Activated T-helper 1 cell treated with Interleukin-2 at 50 U/mL for 16 hours (primary cell): ENCODE results near the gene LSP1.
A peak's percentile ranks its signal among the peaks of the same experiment; 100 is the strongest.
"Not testable (repeated sequence)": the region's sequence is repeated elsewhere in the genome, so short reads cannot be mapped to it uniquely, and the experiment has no call there.

Experiments
- DNase-seq: peaks from one replicate; pipeline ENCODE4 v3.0.0-alpha.2; 2020; ENCODE audit warnings: low read depth

The LSP1 gene

DNA sequence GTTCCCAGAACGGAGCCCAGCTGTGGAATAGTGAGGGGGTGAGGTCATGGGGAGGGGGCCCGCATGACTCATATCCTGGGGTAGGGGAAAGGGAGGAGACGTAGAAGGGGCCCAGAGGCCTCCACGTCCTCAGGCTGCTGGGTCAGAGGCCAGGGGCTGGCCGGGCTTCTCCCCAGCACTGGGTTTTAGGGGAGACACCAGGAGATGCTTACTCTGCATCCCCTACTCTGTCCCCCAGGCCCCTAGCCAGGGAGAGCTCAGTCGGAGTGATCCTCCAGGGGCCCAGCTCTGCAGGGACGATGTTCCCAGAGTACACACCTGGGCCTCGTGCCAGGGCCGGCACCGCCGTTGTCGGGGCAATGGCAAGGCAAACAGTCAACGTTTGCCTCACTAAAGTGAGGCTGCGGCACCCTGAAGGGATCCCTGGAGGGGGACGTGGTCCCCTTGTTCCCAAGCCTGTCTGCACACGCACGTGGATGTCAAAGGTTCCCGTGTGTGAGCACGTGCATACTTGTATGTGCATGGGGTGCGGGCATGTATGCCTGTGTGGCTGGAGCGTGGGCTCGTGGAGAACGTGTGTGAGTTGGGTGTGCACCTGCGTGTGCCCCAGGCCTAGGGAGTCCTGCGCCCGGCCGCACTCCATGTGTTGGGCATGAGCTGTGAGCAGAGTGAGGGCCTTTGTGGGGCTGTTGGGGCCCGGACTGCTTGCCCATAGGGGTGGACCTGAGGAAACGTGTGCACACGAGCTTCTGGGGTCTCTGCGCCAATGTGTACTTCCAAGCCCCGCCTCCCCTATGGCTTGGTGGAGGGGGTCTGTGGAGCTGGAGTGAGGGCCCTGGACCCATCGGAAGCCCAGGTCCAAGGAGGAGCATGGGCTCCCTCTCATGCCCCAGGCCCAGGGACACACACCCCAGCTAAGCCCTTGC is 24.6 kb downstream of the LSP1 start:
- DNase-seq: no peak

DNA sequence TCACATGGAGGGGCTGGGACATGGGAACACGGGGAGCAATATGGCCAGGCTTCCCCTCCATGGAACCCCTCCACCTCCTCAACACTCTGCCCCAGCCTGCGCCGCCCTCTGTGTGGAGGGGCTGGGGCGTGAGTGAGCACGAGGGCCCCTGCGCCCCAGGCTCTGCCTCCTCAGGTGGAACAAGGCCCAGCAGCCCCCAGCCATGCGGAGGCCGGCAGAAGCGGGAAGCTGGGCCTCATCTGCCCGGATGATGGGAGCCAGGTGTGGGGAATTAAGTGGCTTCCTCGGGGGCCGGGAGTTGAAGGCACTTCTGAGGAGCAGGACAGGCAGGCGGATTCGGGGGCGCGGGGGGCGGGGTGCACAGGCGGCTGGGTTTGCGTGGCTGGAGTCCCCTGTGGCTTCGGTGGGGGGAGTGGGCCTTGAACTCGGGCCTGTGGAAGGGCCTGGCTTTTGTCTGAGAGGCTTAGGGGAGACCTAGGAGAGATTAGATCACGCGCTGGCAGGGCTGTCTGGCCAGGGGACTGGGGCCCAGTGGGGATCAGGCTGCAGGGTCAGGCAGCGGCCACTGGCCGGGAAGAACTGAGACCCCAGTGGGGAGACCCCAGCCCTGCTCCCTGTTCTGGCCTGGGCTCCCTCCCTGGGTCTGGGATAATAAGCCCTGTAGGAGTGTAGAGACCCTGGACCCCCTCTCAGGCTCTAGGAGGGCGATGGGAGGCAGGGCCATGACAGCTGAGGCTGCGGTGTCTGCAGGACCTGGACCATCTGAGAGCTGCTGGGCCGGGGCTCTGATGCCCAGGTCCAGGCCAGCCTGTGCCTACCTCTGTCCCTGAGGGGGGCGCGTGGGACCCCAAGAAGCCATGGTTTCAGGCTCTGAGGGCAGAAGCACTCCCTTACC is 25.5 kb downstream of the LSP1 start:
- DNase-seq: no peak

DNA sequence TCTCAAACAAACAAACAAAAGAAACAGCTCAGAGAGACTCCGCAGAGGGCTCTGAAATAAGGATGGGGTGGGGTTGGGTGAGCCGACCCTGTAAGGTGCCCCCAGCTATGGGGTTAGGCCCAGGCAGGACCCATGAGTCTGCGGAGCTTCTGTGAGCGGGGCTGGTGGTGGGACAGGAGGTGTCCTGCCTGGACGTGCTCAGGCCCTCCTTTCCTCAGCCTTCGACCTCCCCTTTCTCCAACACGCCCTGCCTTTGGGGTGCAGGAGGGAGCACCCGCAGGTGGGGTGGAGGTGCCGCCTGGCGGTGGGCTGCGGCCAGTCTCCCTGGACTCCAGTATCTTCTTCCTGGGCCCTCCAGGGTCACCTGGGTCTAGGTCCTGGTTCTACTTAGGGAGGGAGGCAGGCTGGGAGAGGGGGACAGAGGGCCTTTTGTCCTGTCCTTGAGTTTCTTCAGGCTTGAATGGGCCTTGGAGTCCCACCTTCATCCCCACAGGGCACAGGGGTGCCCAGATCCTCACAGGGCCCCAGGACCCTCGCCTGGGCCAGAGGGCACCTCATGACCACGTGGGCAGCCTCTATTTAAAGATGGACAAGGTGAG is 26.6 kb downstream of the LSP1 start:
- no peak for DNase-seq

DNA sequence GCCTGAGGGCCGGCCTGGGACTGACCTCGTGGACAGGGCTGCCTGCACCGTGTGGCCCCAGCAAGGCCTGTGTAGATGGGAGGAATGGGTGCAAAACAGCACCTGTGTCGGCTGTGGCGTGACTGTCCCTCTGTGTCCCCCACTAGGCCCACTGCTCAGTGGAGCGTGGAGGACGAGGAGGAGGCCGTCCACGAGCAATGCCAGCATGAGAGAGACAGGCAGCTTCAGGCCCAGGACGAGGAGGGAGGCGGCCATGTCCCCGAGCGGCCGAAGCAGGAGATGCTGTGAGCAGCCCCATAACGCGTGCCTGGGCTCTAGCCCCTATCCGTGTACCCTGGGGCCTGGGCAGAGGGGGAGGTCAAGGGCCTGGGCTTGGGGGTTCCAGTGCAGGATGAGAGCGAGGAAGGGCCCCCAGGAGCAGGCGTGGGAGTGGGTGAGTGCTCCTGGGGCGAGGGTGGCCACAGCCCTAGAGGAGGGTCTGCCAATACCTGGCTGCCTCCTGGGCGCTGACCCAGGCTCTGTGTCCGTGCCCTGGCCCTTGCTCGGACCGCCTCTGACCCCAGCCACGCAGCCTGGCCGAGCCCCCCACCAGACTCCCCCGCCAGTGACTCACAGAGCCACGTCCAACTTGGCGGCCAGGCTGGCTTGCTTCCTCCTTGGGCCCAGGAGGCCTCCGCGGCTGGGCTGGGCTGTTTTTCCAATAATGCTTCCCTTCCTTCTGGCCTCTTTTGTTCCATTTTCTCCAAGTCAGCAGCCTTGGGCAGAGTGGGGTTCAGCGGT is 27.2 kb downstream of the LSP1 start:
- DNase-seq: no peak

DNA sequence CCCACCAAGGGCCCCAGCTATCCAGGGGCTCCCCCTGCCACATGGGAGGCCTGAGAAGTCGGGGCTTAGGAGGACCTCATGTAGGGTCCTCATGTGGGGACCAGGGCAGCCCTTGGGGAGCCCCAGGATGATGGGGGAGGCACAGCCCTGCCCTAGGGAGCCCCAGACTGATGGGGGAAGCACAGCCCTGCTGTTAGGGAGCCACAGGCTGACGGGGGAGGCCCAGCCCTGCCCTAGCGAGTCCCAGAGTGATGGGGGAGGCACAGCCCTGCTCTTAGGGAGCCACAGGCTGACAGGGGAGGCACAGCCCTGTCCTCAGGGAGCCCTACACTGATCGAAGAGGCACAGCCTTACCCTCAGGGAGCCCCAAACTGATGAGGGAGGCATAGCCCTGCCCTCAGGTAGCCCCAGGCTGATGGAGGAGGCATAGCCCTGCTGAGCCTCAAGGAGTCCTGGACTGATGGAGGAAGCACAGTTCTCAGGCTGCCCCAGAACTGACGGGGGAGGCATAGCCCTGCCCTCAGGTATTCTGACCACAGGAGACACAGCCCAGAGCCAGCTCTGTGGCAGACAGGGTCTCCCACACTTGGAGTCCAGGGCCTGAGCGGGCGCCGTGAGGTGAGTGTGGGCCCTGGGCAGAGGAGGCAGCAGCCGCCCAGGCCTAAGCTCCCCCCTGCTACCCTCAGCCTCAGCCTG is 28.0 kb downstream of the LSP1 start:
- no peak for DNase-seq

DNA sequence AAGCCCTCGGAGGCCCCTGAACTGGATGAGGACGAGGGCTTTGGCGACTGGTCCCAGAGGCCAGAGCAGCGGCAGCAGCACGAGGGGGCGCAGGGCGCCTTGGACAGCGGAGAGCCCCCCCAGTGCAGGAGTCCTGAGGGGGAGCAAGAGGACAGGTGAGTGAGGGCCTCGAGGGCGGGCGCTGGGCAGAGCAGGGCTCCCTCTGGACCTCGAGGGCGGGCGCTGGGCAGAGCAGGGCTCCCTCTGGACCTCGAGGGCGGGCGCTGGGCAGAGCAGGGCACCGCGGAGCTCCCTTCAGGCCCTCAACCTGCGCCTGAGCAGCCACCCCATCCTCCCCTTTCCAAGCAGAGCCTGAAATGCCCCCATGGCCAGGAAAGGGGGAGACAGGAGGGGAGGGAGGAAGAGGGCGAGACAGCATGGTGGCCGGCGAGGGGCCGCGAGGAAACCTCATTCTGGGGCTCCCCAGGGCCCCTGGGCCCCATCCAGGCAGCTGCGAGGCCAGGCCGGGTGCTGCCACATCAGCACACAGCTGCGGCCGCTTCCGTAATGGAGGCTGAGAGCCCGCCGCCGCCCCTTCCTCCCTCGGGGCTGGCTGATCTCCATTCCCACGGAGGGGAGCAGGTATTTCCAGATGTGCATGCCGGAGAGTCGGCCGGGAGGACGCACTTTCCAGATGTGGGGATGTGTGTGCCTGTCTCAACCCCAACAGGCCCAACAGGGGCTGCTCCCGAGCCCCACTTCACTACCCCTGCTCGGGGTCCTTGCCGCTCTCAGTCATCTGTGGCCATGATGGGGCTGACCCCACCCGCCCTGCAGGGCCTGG is 28.8 kb downstream of the LSP1 start:
- no peak for DNase-seq

DNA sequence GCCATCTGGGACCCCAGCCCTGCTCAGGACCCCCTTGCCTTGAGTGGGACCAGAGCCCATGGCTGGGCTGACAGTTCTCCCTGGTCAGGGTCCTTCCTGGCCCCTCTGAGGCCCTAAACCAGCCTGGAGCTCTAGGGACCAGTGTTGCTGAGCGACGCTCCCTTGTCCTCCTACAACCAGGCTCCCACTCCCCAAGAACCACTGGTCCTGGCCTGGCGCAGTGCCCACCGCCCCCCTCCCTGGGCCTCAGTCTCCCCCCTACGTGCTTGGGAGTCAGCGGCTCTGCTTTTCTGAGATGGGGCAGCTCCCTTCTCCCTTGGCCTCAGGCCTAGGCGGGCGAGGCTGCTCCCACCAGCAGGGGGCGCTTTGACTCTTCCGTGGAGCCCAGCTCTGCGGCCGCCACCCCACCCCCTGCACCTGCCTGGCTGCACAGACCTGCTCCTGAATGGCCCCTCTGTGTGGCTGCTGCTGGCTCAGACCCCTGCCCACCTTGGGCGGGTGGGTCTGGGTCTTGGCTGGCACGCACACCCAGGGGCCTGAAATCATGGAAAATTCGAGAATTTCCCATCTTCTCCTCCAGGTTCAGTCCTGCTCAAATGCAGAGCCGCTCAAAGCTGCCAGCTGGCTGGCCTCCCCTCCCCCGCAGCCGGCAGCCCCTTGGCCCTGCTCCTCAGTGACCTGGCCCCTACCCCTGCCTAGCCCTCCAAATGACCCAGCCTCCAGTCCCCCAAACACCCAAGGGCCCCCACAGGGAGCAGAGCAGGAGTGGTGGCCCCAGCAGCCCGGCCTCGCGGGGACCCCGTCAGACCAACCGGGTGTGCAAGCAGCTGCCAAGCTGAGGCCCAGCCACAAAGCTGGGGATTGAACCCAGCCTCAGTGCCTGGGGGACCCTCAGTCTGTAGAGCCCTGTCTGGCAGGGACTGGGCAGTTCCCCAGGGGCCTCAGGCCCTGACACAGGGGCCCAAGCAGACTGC is 29.7 kb downstream of the LSP1 start:
- DNase-seq: peak; percentile 67

DNA sequence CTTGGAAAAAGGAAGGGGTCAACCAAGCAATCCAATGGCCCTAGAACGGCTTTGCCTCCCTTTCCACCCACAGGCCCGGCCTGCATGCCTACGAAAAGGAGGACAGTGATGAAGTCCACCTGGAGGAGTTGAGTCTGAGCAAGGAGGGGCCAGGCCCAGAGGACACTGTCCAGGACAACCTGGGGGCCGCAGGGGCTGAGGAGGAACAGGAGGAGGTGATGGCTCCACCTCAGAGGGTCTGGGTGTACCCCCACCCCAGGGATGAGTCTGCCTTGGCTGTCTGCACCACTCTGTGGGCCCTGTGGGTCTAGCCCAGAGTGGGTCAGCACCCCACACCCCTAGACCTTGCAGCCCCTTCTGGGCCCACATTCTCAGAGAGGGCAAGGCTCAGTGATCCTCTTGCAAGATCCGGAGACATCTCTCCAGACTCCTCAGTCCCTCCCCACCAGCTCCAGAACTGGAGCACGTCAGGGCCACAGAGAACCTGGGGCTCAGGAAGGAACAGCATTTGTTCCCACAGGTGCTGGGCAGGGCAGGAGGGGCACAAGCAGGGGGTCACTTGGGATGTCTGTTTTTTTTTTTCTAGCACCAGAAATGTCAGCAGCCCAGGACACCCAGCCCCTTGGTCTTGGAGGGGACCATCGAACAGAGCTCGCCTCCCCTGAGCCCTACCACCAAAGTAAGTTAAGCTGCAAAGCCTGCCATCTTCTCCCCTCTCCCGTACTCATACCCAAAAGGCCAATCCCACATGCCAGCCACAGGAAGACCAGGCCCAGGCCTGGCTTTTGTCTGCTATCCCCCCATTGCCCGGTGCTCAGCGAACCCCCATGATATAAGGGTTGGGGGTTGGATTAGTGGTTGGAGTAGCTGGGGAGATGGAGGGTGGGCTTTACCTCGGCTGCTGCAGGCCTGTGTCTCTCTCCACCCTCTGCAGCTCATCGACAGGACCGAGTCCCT is 30.7 kb downstream of the LSP1 start:
- no peak for DNase-seq

DNA sequence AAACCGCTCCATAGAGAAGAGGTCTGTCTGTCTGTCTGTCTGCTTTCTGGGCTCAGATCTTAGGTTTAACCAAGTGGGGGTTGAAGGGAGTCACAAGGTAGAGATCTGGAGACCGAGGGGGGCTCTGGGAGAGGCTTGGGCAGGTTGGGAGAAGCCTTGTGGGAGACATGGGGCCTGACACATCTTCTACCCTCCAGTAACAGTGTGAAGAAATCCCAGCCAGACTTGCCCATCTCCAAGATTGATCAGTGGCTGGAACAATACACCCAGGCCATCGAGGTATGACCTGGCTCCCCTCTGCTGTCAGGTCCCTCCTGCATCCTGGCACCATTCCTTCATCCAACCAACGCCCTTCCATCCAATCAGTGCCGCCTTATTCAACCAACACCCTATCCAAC is 31.4 kb downstream of the LSP1 start:
- DNase-seq: no peak

DNA sequence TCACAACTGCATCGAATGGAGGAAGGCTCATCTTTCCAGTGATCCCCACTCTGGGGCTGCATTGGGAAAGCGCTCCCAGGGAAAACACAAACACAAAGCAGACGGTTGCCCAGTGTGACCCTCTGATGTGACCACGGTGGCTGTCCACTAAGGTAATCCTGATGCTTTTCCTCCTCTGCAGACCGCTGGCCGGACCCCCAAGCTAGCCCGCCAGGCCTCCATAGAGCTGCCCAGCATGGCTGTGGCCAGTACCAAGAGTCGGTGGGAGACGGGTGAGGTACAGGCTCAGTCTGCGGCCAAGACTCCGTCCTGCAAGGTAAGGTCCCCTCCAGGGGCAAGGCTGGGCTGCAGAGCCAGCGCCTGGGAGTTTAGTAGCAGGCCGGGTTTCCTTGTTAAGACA is 33.7 kb downstream of the LSP1 start:
- DNase-seq: not testable (repeated sequence)

DNA sequence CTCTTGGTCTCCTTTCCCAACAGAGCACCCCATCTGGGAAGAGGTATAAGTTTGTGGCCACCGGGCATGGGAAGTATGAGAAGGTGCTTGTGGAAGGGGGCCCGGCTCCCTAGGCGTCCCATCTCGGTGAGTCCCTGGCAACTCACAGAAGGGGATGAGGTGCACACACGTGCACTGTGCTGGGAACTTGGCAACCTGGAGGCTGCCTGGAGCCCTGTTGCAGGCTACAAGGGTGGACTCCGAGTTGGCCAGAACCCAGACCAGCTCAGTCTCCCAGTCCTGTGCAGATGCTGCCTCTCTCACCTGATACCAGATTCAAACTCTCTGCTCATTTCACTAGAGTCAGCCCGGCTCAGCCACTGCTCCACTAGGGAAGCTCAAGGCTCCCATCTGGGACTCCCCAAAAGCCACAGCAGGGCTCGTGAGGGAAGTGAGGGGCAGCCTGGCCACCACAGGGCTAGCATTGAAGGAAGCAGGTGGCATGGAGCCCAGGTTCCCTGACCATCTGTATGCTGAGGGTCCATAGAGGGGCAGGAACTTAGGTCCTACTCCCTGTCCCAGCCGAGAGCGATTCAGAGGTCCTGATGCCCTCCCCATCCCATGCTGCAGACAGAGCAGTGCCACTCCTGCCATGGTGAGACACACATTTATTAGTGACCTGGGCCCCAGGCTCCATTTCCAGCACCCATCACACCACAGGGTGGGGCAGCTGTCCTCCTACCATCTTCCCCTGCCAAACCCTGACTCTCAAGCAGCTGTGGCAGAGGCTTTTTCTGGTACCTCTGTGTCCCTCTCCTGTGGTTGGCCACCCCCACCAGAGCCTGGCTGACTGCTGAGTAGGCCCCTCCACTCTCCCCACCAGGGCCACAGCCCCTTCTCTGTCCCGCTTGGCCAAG is 34.8 kb downstream of the LSP1 start:
- no peak for DNase-seq

DNA sequence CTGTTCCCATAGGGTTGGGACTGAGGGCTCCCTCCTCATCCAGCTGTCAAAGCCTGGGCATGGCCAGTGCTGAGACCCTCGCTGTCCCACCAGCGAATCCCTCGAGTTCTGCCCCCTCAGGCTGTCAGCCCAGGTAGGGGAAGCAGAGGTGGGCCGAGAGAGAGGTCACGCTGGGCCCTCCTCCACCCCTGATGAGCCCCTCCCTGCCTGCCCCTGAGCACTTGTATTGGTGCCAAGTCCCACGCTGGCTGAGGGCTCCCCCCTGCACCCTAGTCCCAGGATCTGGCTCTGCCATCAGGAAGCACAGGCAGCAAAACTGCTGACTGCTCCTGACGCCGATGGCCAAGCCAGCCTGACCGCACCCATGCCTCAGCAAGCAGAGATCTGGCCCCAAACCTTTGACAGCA is 35.5 kb downstream of the LSP1 start:
- no peak for DNase-seq

DNA sequence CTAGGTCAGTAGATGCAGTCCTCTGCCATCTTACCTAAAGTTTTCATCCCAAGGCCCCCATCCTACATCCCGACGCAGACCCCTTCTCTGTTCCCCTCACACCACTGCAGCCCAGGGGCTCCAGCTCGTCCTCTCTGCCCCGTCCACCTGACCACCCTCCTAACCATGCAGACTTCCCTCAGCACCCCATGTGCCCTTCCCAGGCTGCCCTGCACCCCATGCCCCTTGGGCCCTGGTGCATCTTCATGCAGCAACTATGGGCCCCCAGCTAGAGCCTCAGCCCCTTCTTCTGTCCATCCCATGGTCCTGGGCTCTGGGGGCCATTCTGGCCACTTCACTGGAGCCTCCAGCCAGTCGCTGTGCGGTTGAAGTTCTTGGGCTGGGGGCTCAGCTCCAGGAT is 35.9 kb downstream of the LSP1 start:
- no peak for DNase-seq

DNA sequence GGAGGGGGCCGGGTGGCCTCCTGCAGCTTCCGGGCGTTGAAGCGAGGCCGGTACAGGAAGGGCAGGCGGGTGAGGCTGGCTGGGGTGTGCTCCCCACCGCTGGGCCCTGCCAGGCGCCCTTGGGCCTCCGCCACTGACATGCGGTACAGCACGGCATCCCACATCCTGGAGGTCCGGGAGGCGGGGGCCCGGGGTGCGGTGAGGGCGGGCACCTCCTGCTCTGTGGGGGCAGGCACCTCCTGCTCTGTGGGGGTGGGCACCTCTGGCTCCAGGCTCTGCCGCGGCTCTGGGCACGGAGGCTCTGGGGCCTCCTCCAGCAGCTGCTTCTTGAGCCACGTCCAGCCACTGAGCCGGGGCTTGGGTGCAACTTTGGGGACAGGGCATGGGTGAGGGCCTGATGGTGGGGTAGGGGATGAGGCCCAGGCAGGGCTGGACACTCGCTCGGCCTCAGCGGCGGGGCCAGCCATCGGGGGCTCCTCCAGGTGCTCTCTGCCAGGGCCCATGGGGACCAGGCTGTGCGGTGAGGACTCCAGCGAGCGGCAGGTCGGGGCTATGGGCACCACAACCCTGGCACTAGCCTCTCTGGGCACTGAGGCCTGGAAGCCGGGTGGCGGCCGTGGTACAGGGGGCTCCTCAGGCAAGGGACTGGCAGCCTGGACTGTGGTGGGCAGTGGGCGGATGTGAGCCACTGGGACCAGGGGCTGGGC is 36.5 kb downstream of the LSP1 start:
- peak; percentile 74 for DNase-seq

DNA sequence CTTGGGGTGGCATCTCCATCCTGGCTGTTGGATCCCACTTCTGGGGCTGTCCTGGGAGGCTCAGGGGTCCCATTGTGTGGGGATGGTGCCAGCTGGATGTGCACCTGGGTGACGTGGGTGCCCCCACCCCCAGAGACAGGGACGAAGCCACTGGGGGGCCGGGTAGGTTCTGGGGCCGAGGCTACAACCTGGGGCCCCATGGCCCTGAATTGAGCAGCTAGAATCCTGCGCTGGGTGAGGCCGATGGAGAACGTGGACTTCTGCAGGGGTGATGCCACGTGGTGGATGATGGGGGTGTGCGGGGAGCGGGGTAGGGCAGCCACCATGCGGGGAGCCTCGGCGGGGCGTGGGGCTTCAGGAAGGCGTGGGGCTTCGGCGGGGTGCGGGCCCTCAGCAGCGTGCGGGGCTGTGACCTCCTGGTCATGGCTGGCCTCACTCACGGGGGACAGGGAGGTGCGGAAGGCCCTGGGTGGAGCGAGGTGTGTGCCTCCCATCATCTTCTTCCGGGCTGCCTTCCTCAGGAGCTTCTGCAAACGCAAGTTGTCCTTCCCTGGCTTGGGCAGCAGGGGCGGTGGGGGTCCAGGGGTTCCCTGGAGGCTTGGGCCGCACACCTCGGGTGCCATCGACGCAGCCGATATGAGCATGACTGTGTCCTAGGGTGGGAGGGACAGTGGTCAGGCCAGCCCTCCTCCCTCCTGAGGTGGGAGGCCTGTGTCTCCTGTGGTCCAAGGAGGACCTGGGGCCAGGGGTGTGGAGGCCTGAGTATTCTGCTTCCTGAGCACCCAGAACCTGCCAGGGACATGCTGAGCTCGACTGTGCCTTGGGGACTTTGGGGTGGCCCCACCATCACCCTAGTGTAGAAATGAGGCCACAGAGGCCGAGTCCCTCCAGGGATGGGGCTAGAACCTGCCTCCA is 37.3 kb downstream of the LSP1 start:
- no peak for DNase-seq
